Medulla oblongata (tissue), 1 donor: ENCODE measurements around the gene PPBP.
"Not testable (repeated sequence)": the region's sequence is repeated elsewhere in the genome, so short reads cannot be mapped to it uniquely, and the experiment has no call there.

ENCODE experiments used
- DNase-seq: peaks from one replicate; pipeline ENCODE4 v3.0.0-alpha.2; 2015; ENCODE audit errors: extremely low spot score

PPBP gene

GRCh38 chr4:73992050-73992449 is 4.1 kb upstream of the PPBP start:
- DNase-seq: no peak

GRCh38 chr4:73991742-73992000 is 3.7 kb upstream of the PPBP start:
- DNase-seq: no peak

- no peak for DNase-seq
These were observed 3.2 kb upstream of the PPBP start for GRCh38 chr4:73990988-73991741.

- no peak for DNase-seq
These were observed 1.9 kb upstream of the PPBP start for GRCh38 chr4:73989928-73990327.

- no peak for DNase-seq
These were observed 1.0 kb upstream of the PPBP start for GRCh38 chr4:73989031-73989430.

- no peak for DNase-seq
These were observed 2.5 kb downstream of the PPBP start for GRCh38 chr4:73985528-73985852.

GRCh38 chr4:73984736-73985527 is 3.1 kb downstream of the PPBP start:
- DNase-seq: no peak

GRCh38 chr4:73981175-73981574 is 6.8 kb downstream of the PPBP start:
- DNase-seq: not testable (repeated sequence)

GRCh38 chr4:73979407-73979957 is 8.5 kb downstream of the PPBP start:
- no peak for DNase-seq

GRCh38 chr4:73978886-73979285 is 9.1 kb downstream of the PPBP start:
- DNase-seq: no peak

- DNase-seq: no peak
These were observed 11.3 kb downstream of the PPBP start for GRCh38 chr4:73976716-73977115.

- DNase-seq: no peak
These were observed 11.8 kb downstream of the PPBP start for GRCh38 chr4:73976217-73976616.

- no peak for DNase-seq
These were observed 13.6 kb downstream of the PPBP start for GRCh38 chr4:73974352-73974751.

GRCh38 chr4:73970945-73971344 is 17.0 kb downstream of the PPBP start:
- DNase-seq: no peak

- DNase-seq: no peak
These were observed 18.0 kb downstream of the PPBP start for GRCh38 chr4:73970011-73970410.

- no peak for DNase-seq
These were observed 20.1 kb downstream of the PPBP start for GRCh38 chr4:73967866-73968265.

- no peak for DNase-seq
These were observed 23.0 kb downstream of the PPBP start for GRCh38 chr4:73964862-73965611.

GRCh38 chr4:73962724-73963123 is 25.3 kb downstream of the PPBP start:
- DNase-seq: no peak

GRCh38 chr4:73959041-73959440 is 28.9 kb downstream of the PPBP start:
- not testable (repeated sequence) for DNase-seq

GRCh38 chr4:73952352-73952751 is 35.6 kb downstream of the PPBP start:
- no peak for DNase-seq

GRCh38 chr4:73950376-73950920 is 37.5 kb downstream of the PPBP start:
- DNase-seq: not testable (repeated sequence)

GRCh38 chr4:73948990-73949706 is 38.8 kb downstream of the PPBP start:
- no peak for DNase-seq
